ENCODE measurements around the gene FHAD1.

The FHAD1 gene

GRCh38 chr1:15330028-15330427, 83.0 kb downstream of the FHAD1 start:
- peak; percentile 61 for DNase-seq

- DNase-seq: no peak
Measured at GRCh38 chr1:15331180-15331579, 84.2 kb downstream of the FHAD1 start.

DNA sequence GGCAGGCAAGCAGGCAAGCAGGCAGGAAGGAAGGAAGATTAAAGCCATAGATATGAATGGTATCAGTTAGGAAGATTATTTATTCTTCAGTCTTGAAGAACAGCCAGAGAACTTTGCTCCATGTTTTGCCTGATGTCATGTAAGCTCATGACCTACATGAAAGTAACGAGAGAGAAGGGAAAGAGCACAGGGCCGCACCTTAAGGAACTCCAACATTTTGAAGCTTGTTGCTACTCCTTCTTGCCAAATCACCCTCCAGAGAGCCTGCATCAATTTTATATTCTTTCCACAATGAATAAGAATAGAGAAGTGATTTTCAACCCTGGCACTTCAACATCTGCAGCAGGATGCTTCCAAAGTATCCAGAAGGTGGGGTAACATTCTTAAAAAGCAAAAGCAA, 84.7 kb downstream of the FHAD1 start:
- DNase-seq: no peak

- no peak for DNase-seq
Measured at GRCh38 chr1:15332525-15332924, 85.5 kb downstream of the FHAD1 start.

- DNase-seq: no peak
Measured at GRCh38 chr1:15332952-15333715, 86.1 kb downstream of the FHAD1 start.

DNA sequence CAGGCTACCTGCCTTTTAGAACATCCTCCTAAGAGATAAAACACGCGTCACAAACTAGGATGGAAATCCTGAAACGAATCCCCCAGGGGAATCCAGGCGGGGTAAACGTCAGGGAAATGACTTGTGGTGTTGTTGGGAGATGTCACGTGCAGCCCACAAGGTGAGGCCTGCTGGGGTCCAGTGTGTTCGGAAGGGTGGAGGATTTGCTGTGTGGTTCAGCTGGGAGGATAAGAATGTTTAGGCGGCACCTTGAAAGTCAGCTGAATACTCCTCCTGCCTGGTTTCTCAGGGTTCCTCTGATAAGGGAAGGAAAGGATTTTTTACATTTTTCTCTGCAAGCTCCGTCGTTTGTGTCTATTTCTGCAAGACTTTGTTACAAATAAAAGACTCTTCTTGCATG, 88.0 kb downstream of the FHAD1 start:
- DNase-seq: no peak

DNA sequence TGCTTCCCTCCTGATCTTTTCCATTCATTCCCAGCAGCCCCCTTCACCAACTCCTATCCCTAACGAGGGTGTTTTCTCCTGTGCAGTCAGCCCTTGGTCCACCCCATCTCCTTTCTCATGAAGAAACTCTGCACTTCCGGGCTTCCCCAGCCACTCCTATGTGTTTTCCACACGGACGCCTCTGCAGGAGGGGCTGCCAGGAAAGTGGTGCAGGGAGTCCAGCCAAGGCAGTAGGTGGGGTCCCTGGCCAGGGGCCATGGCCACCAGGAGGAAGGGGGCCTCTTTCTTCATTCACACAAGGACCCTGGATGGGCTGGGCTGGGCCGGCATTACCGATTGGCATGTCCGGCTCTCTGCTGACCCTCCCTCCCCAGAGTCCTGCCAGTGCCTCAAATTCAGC, 89.8 kb downstream of the FHAD1 start:
- no peak for DNase-seq

DNA sequence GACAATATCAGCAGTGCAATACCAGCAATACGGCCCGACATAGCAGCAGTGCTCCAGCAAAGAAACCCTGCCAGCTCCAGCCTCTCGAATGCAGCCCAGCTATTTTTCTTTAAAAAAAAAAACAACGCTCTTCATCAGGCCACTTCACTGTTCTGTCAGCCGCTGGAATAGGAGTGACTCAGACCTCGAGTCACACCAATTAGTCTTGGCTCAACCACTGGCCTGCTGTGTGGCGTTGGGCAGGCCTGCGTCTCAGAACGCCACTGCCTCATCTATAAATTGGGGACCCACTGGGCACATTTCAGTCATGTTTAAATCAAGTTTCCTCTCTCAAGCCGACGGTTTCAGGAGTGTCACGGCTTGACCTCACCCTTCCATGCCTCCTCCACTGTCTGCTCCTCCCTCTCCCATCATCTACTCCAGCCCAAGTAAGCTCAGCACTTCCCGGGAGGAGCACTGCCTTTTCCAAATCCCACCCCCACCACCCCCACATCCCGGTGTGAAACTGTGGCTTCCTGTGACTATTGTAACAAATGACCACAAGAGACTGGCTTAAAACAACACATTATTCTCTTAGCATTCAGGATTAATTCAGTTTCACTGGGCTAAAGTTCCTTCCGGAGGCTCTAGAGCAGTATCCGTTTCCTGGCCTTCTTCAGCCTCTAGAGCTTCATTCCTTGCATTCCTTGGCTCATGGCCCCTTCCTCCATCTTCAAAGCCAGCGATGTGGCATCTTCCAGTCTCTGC, 90.8 kb downstream of the FHAD1 start:
- DNase-seq: no peak

GRCh38 chr1:15339570-15339969, 92.5 kb downstream of the FHAD1 start:
- no peak for DNase-seq

- DNase-seq: no peak
Measured at GRCh38 chr1:15341228-15341627, 94.2 kb downstream of the FHAD1 start.

- DNase-seq: no peak
Measured at GRCh38 chr1:15341634-15342407, 94.8 kb downstream of the FHAD1 start.

DNA sequence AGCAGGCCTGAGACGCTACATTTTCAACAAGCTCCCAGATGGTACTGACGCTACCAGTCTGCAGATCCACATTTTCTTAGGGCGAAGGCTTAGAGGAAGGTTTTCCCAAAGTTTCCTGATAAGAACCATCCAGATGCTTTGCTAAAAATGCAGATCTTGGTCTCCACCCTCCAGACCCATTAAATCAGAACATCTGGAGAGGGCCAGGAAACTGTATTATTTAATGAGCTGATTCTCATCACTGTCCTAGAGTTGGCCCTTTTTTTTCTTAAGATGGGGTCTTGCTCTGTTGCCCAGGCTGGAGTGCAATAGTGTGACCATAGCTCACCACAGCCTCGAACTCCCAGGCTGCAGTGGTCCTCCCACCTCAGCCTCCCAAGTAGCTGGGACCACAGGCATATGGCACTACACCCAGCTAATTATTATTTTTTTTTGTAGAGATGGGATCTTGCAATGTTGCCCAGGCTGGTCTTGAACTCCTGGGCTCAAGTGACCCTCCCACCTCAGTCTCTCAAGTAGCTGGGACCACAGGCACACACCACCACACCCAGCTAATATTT, 95.5 kb downstream of the FHAD1 start:
- DNase-seq: no peak

- DNase-seq: no peak
Measured at GRCh38 chr1:15343099-15343498, 96.1 kb downstream of the FHAD1 start.

DNA sequence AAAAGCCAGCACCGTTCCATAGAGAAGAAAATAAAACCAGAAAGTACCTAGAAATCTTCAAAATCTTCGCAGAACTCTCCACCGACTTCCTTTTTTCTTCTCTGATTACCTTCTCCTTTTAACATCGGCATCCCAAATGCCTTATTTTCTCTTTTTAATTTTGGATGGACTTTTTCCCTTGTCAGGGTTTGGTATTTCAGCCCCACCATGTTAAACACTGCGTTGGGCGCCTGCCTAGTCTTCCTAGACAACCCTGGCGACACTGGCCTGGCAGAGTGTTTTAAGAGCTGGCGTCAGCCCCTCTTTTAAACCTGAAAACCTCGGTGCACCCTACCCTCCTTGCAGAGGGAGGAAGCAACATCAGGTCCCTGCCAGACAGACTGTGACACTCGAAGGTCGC, 96.7 kb downstream of the FHAD1 start:
- DNase-seq: peak; percentile 92

DNA sequence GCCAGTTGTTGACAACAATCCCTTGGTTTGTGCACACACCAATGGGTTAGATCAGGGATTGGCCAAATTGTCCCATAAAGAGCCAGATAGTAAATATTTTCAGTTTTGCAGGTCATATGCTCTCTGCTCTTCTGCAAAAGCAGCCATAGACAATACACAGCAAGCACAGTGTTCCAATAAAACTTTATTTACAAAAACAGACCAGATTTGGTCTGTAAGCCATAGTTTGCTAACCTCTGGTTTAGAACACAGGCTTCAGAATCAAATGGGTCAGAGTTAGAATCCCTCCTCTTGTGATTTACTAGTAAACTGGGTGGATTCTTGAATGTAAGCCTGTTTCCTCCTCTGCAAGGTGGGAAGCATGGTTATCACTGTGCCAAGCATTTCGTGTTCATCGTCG, 97.4 kb downstream of the FHAD1 start:
- no peak for DNase-seq

GRCh38 chr1:15344800-15345704, 98.0 kb downstream of the FHAD1 start:
- DNase-seq: peak; percentile 82

DNA sequence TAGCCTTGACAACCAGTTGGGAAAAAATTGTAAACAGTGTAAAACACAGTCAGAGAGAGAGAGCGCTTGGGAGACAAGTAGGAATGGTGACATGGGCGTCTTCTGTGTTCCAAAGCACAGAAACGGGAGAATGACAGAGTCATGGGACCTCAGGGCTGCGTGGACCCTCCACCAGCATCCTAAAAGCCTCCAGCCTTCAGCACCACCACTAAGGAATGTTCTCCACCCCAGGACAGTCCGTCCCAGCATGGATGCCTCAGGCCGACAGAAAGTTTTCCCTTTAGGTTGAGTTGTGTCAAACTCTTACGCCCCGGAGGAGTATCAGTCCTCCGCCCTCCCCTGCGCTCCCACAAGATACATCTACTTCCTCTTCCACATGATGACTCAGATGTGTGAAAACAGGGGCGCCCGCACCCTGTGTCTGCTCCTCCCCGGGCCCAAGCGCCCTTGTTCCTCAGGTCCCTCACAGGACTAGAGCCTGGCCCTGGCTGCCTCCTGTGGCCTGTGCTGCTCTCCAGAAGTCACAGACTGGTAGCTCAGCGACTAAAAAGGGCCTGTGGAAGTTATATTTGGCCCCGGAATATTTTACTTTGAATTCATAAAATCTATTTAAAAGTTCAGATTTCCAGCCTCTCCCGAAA, 98.8 kb downstream of the FHAD1 start:
- no peak for DNase-seq

- no peak for DNase-seq
Measured at GRCh38 chr1:15346346-15347030, 99.5 kb downstream of the FHAD1 start.

DNA sequence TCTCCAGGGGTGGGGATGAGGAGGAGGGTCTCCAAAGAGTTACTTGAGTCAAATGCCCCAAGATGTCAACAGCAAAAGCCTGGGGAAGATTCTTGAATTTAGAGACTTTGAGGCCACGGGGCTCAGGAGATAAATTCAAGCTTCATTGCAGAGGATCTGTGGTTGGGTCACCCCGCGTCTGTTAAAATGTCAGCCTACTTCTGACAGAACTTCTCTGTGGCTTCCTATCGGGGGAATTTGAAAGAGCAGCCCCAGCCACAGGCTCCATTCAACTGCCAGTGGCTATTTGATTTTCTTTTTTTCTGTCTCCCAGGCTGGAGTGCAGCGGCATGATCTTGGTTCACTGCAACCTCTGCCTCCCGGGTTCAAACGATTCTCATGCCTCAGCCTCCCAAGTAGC, 100.2 kb downstream of the FHAD1 start:
- DNase-seq: no peak

DNA sequence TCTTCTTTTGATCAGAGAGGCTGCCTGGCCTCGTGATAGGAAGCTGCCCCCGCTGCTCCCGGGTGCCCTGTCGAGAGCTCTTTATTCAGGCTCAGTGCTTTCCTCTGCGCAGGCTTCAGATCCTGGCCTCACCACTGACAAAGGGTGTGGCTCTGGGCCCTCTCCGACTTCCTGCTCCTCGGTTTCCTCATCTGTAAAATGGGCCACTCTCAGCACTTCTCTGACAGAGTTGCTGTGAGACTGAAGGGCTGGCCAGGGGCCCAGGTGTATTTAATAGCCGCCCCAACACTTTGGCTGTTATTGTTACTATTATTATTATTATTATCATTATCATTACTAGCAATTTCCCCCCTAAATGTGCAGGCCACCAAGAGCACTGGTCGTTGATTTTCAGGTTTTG, 101.6 kb downstream of the FHAD1 start:
- DNase-seq: no peak

- no peak for DNase-seq
Measured at GRCh38 chr1:15349133-15349532, 102.1 kb downstream of the FHAD1 start.

Measured in DMS153 (cell line).